Panc1 (cell line): ENCODE measurements around the gene KCNA10. TPM values are rescaled to one million over a fixed set of nuclear protein-coding genes. Genes with fewer than 3 reads are reported as not detected.

Experiments used
- ATAC-seq: fragments of 200-7000 bp; cut with Tn5 transposase; 2 replicates; pipeline ENCODE4 v1.9.1; 2020; ENCODE audit warnings: mild to moderate bottlenecking, moderate library complexity
- BruUV-seq: library from RNA; stranded (reverse); fragments of 400-500 nt; replicated peaks from 2 replicates; lab custom pipeline; 2021; lab: Mats Ljungman, UMichigan
- CTCF ChIA-PET: fragments of 300-600 bp; sonication (Branson Sonifier 250); formaldehyde crosslinking; loops from one replicate; lab custom pipeline; 2022; ENCODE audit warnings: antibody characterized with exemption; lab: Charles Lee
- POLR2A ChIA-PET: fragments of 300-600 bp; sonication (Branson Sonifier 250); formaldehyde crosslinking; loops from one replicate; lab custom pipeline; 2022; ENCODE audit warnings: antibody characterized with exemption; lab: Charles Lee
- DNase-seq: peaks from one replicate; pipeline ENCODE4 v3.0.0-alpha.2; 2010; ENCODE audit warnings: low read depth, low spot score
- H3K27ac ChIP-seq: 2 replicates; pipeline ENCODE4 v1.5.1; 2011; ENCODE audit warnings: mild to moderate bottlenecking, low read length, inconsistent platforms
- H3K27me3 ChIP-seq: fragments of 200-500 bp; sonication (Bioruptor generic); 2 replicates; pipeline ENCODE4 v1.6.0; 2014; ENCODE audit warnings: low read length, inconsistent platforms; ENCODE audit not compliant: control insufficient read depth, insufficient read depth
- H3K36me3 ChIP-seq: fragments of 200-500 bp; sonication (Bioruptor generic); 2 replicates; pipeline ENCODE4 v1.5.1; 2014; ENCODE audit warnings: inconsistent platforms, mild to moderate bottlenecking, low read length, moderate library complexity; ENCODE audit not compliant: control insufficient read depth, insufficient read depth
- H3K4me1 ChIP-seq: 2 replicates; pipeline ENCODE4 v1.5.1; 2011; ENCODE audit warnings: inconsistent platforms, mild to moderate bottlenecking, low read length, moderate library complexity; ENCODE audit not compliant: control insufficient read depth, insufficient read depth
- H3K4me3 ChIP-seq, 2 experiments: 2 replicates each; pipeline ENCODE4 v1.5.1; 2011 to 2012; ENCODE audit warnings: low read depth in 2 of 2, low read length in 2 of 2, mild to moderate bottlenecking in 2 of 2, inconsistent platforms in 1 of 2, moderate library complexity in 1 of 2
- H3K9me3 ChIP-seq: fragments of 200-500 bp; sonication (Bioruptor generic); 2 replicates; pipeline ENCODE4 v1.5.1; 2014; ENCODE audit warnings: low read depth, mild to moderate bottlenecking, inconsistent platforms, low read length, moderate library complexity; ENCODE audit not compliant: control insufficient read depth, insufficient read depth
- CTCF ChIP-seq: fragments of 450-650 bp; IDR thresholded peaks from 2 replicates; pipeline ENCODE4 v1.5.1; 2017; ENCODE audit warnings: mild to moderate bottlenecking
- POLR2AphosphoS5 ChIP-seq: IDR thresholded peaks from 2 replicates; pipeline ENCODE4 v1.6.1; 2012; ENCODE audit warnings: mild to moderate bottlenecking, low read depth, low read length, moderate library complexity
- REST ChIP-seq, 2 experiments: IDR thresholded peaks; 2 replicates each; pipeline ENCODE4 v1.6.1; 2011 to 2012; ENCODE audit warnings: low read depth in 2 of 2, control low read depth in 1 of 2, low read length in 1 of 2, mild to moderate bottlenecking in 1 of 2, moderate library complexity in 1 of 2; ENCODE audit not compliant: insufficient read depth in 1 of 2
- SIN3A ChIP-seq: IDR thresholded peaks from 2 replicates; pipeline ENCODE4 v1.6.1; 2012; ENCODE audit warnings: low read depth, mild to moderate bottlenecking, low read length, moderate library complexity, borderline replicate concordance; ENCODE audit not compliant: insufficient read depth
- TCF7L2 ChIP-seq: IDR thresholded peaks from 2 replicates; pipeline ENCODE4 v1.6.1; 2011; ENCODE audit warnings: mild to moderate bottlenecking, low read depth, low read length, inconsistent platforms
- in situ Hi-C: cut with HindIII; loops from 2 replicates; pipeline ENCODE4 v1.10.0; 2016; ENCODE audit warnings: low sequenced_read_pairs, low pct_unique_long_range_greater_than_20kb
- intact Hi-C: fragments of 100-400 bp; cut with micrococcal nuclease; formaldehyde crosslinking; loops from one replicate; pipeline ENCODE4 v1.10.0; 2022; ENCODE audit not compliant: unreplicated experiment
- total RNA-seq: library from RNA; stranded (reverse); gene quantifications from one replicate; pipeline ENCODE4 v1.2.1, GENCODE V29; 2021; ENCODE audit not compliant: unreplicated experiment

KCNA10 gene
- total RNA-seq, 1 experiment from 2014 or later: not detected

GRCh38 chr1:110509655-110510054 is 9.3 kb downstream of the KCNA10 start:
- DNase-seq (no peak), ATAC-seq (no peak)
- BruUV-seq: no TSS peak
- in situ Hi-C loops: no loop called here
- intact Hi-C loops: no loop called here
- H3K4me3 ChIP-seq: no peak overlapping the region
- H3K27me3 ChIP-seq: no peaks in the 10 kb centered on the region
- no peak overlapping the region for H3K27ac ChIP-seq
- H3K4me1 ChIP-seq: no peaks in the 10 kb centered on the region
- ChIA-PET CTCF (interaction anchor here (0.6 kb wide), 1 partner anchor 29 kb away, joined by 5 read pairs; no protein-coding TSS in a partner anchor), POLR2A (no interaction called here)
- no peak for TF ChIP-seq CTCF
- no peak for TF ChIP-seq REST (IDR thresholded peaks at IDR 0.05; ENCODE audit: insufficient read depth in 1 of 2, low read depth in 2 of 2, low read length in 1 of 2)
- no peak for TF ChIP-seq TCF7L2
- no peak for TF ChIP-seq POLR2AphosphoS5
- TF ChIP-seq SIN3A: no peak
- no peaks in the 10 kb centered on the region for H3K36me3 ChIP-seq
- no peaks in the 10 kb centered on the region for H3K9me3 ChIP-seq

GRCh38 chr1:110508028-110508940 is 10.7 kb downstream of the KCNA10 start:
- in situ Hi-C loops (no loop called here), intact Hi-C loops (no loop called here)
- ATAC-seq (no peak), DNase-seq (no peak)
- Histone ChIP-seq H3K4me3 (no peak overlapping the region), H3K36me3 (no peaks in the 10 kb centered on the region), H3K27me3 (no peaks in the 10 kb centered on the region), H3K9me3 (no peaks in the 10 kb centered on the region), H3K27ac (no peak overlapping the region), H3K4me1 (no peaks in the 10 kb centered on the region)
- TF ChIP-seq REST (IDR thresholded peaks at IDR 0.05; ENCODE audit: insufficient read depth in 1 of 2, low read depth in 2 of 2, low read length in 1 of 2) (no peak), CTCF (no peak), SIN3A (no peak), POLR2AphosphoS5 (no peak), TCF7L2 (no peak)
- BruUV-seq: no TSS peak
- POLR2A ChIA-PET: no interaction called here
- CTCF ChIA-PET: no interaction called here
